Hypothalamus (tissue), 51 donors: ENCODE data around the gene EFL1.

Source experiments
- DNase-seq, 51 donors: peaks; one replicate each; lab custom pipeline; 2025; lab: John Stamatoyannopoulos, UW

The EFL1 gene

DNA sequence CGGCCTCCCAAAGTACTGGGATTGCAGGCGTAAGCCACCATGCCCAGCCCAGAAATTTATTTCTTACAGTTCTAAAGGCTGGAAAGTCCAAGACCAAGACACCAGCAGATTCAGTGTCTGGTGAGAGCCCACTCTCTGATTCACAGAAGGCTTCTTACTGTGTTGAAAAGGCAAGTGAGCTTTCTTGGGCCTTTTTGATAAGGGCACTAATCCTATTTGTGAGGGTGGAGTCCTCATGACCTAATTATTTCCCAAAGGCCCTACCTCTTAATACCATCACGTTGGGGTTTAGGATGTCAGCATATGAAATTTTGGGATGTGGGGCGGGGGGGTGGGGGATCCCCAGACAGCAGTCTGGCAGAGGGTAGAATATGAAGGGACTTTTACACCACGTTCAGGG lies 169.2 kb downstream of the EFL1 start:
- no peak for DNase-seq

DNA sequence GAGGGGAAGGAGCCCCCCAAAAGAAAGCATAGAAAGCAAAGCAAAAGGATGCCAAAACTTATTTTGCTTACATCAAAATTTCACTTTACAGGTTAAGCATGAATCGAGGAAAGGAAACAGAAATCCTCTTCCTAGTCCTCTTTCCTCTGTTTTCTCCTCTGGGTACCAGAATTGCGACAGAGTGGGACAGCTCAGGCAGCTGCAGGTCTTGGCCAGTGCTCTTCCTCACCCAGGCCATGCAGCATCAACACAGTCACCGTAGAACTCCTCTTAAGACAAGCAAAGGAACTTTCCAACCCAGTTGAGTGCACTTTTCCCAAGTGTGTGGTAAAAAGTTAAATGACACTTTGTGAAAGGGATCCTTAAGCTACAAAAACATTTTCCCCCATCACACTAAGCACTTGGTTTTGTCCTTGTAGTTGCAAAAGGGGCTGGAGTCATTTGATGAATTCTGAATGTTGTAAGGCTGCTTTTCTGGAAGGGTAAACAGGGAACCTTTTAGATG lies 170.8 kb downstream of the EFL1 start:
- no peak for DNase-seq

DNA sequence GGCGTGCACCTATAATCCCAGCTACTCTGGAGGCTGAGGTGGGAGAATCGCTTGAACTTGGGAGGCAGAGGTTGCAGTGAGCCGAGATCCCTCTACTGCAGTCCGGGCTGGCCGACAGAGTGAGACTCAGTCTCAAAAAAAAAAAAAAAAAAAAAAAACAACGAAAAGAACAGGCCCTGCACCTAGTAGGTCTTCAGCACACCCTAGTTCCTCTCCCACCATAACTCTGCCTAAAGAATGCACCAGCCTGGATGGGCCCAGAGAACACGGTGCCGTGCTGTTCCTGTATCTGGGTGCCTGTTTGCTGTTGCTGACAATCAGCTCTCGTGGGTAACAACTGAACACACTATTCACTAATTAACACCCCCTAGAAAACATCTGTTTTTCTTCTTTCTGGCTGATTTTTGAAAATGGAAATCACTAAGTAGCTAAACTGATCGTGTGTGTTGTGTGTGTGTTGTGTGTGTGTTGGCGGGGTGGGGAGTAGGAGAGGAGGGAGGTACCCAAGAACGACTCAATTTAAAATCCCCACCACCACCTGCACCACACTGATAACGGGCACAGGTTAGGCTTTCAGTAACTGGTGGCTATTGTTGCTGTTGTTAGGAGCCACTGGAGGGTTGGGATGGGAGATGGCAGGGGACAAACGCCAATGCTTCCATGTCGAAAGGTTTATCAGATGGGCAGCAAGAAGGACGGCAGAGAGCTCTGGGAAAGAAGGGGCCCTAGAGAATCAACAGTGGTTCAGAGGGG lies 176.1 kb downstream of the EFL1 start:
- no peak for DNase-seq

DNA sequence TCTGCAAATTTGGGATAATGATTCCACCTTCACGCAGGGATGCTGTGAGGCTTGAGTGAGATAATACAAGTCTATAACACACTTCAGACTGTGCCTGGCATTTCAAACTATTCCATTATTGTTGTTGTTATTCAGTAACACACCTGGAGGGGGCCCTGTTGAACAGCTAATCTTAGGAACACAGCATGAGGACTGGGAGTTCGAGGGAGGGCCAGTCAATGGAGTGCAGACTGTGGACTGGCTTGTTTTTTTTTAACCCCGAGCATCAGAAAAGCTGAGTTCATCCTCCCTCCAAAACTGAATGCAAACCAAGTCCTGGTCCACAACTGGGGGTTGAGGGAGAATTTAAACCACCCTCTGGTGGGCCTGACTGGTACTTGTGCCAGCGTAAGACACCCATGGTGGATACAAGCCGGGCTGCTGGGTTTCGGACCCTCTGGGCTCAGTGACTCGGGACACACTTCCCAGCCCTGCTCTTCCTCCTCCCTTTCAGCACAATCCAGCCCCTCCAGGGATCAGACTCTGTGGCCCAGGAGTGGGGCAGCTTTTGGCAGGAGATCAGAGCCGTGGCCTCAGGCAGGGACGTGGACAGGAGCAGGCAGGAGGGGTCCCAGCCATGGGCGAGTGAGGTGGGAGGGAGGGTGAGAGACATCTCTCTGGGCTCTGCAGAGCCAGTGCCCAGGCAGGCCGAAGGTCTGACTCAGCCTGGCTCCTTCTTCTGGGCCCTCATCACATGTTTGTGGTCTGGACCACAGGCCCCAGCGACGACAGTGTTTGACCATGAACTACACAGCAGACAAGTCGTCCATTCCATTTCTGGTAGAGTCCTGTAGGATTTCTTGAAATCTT lies 180.4 kb downstream of the EFL1 start:
- no peak for DNase-seq

DNA sequence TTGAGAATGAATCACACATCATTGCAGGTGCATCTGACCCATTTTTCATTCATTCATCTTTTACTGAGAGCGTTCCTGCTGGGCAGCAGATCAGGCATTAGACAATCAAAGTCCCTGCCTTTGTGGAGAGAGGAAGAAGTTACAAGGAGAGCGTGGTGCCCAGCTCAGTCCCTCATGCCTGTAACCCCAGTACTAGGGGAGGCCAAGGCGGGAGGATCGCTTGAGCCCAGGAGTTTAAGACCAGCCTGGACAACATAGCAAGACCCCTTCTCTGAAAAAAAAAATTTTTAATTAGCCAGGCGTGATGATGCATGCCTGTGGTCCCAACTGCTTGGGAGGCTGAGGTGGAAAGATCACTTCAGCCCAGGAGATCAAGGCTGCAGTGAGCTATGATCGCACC lies 181.8 kb downstream of the EFL1 start:
- no peak for DNase-seq
